Measurements from ENCODE around the gene GINS1.
A peak's percentile ranks its signal among the peaks of the same experiment; 100 is the strongest.
"Not testable (repeated sequence)": the region's sequence is repeated elsewhere in the genome, so short reads cannot be mapped to it uniquely, and the experiment has no call there.

The GINS1 gene

DNA sequence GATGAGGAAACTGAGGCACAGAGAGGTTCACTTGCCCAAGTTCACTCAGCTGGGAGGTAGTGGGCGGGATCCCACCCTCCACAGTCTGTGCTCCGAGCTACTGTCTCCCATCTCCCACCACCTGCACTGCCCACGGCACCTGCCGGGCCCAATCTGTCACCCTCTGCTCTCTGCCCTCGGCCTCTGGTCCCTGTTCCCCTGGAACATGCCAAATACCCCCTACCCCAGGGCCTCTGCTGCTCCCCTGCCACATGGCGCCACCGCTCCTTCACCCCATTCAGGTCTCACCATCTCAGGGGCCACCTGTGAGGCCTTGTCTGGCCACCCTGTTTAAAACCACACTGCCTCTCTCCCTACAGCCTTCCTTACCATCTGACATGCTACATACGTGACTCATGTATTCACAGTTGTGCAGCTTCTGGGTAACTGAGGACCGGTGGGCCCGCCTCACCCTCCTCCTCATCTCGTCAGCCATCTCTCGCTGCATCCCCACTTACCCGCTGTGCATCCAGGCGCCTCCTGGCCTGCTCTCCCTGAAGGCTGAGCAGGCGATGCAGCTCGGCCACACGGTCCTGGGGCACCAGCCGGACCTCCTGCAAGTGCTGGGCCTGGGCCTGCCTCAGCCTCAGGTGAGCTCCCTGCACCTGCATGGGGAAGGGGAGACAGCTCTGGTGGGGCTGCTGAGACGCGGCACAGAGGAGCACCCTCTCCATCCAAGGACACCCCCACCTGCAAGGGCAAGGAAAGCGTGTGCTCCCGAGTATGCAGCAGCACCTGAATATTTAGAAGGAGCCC, 50.6 kb downstream of the GINS1 start:
- no peak for DNase-seq

DNA sequence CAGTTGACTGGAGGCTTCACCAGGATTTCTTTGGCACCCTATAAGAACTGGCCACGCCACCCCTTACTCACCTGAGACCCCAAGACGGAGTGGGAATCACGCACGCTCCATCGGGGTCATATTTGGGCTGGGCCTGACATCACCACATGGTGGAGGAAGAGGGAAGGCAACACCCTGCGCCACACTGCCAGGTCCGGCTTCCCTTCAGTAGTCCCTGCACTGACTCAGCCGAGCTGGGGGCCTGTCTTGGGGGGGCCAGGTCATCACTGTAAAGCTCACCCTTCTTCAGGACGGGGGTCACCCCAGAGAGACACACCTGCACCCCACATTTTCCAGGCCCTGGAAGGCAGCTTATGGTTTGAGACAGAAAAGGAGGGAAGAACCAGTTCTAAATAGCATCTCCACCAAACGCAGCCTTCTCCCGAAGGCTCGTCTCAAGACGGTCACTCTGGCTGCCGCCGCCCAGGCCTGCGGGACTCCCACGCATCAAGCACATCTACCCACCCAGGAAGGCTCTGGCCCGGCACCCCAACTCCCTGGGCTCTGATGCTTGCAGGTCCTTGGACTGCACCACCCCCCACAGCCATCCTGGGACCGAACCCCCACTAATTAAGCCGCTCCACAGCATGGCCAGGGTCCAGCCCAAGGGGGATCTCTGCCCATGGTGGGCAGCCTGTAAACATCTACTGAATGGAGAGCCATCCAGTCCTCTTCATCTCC, 51.8 kb downstream of the GINS1 start:
- no peak for DNase-seq

DNA sequence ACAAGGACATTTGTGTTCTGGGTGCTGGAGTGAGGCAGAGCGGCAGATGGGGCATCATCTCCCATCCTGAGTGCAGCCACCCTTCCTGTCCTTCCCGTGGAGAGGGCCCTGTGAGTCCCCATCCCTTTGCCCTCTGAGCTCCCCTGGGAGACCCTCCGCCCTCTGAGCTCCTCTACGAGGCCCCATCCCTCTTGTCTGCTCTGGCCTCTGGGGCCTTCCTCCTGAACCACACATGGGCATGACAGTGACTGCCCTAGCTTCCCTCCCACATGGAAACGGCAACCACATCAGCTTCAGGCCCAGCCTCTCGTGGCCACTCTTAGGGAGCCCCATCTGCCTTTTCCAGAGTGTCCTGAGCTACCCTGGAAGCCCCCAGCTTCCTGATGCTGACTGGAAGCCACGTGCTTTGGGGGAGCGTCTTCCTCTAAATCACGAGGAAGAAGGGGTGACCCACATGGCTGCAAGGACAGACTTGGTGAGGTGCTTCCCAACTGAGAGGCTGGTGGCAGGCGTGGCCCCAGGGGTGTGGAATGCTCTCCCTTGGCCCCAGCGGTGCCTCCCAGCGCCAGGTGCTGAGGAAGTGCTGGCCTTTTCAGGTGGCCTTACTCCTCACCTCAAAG, 52.6 kb downstream of the GINS1 start:
- DNase-seq = no peak

DNA sequence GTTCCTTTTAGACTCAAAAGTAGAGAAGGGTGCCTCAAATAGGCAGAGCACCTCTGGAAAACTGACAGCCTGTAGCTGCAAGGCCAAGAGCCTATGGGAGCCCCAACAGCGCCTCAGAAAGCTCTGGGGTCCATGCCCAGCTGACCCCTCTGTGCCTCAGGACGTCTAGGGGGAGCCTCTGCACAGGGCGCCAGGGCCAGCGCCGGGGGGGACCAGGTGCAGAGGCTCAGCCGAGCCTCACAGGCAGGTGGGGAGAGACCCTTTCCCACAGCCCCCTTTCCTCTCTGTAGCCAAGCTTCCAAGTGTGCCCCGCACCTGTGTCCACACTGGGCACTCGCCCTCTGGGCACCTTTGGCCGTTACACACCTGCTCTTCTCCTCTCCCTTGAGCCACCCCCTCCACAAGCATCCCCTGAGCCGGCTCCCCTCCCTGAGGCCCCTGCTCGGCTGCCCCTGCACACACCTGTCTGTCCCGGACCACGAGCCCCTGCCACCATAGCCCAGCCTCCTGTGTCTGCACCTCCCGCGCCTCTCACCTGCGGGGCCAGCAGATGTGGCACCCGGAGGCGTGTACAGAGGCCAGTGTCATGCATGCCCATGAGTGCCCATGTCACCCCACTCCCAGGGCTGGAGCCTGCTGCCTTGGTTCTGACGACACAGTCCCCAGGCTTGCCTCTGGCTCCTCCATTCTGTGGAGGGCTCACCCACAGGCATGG, 53.2 kb downstream of the GINS1 start:
- no peak for DNase-seq

DNA sequence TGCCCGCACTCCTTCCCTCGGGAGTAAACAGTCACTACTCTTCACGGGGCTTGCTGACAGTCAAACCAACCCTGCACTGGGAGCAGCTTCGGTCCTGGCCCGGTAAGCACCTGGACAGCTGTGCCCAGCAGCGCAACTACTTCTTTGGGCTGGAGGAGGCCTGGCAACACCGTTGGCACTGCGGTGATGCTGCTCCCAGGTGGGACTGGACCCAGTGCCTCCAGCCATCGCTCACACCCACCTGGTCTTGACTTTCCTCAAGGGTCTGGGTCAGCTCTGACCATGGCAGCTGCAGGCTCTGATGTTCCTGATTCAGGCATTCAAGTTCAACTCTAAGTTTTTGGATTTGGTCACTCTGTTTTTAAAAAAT, 53.8 kb downstream of the GINS1 start:
- DNase-seq = no peak

DNA sequence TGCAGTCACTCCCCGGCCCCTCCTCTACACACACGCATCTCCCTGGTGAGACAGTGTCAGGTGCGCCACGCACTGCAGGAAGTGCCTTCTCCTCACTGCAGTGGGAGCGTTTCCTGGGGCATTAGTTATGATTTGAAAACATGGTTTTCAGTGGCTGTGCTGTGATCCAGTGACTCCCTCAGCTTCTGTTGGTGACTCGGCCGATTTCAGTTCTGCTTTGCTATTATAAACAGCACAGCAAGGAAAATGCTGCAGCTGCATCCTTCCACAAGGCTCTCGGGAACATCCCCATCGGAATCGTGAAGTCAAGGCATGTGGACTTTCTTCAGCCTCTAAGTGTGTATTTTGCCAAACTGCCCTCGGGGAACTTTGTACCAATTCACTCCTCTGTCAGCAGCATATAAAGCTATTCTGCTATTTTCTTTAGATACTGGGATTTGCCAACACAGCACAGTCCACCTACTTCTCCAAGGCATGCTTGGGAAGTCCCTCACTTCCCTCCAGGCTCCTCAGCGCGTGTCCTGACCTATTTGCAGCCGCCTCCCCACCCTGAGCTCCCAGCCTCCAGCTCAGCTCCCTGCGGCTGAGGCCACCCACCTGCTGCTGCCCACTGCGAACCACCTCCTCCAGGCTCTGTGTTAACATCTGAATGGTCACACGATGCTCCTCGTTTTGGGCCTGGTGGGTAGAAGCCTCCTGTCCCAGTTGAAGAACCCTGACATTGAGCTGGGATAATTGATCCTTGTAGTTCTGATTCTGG, 54.5 kb downstream of the GINS1 start:
- DNase-seq = peak; percentile 80

DNA sequence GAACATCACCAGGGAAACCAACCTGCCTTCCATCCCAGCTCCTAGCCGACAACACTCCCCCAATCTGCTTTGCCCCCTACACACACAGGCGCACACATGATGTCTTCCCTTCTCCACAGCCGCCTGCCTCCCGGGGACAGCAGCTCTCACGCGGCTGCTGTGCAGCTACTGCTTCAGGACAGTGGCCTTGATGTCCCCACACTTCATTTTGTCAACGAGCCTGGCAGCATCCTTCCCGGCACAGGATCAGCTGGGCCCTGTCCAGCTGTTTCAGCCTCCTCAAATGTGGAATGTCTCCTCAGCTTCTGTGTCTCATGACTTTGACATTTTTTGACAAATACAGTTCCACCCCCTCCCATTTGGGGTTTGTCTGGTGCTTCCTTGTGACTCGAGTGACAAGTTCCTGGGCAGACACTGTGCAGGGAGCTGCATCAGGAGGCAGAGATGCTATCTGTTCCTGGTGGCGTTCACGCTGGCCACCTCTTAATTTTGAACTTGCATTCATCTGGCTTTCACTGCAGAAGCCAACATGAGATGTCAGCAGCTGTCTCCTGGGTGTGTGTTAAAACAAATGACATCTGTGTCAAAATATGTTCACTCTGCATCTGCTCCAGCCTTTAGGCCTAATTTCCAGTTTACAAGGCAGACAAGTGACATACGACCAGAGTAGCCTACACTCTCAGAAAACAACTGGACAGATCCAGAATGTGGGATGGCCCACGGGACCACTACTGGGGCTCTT, 57.2 kb downstream of the GINS1 start:
- DNase-seq = no peak

DNA sequence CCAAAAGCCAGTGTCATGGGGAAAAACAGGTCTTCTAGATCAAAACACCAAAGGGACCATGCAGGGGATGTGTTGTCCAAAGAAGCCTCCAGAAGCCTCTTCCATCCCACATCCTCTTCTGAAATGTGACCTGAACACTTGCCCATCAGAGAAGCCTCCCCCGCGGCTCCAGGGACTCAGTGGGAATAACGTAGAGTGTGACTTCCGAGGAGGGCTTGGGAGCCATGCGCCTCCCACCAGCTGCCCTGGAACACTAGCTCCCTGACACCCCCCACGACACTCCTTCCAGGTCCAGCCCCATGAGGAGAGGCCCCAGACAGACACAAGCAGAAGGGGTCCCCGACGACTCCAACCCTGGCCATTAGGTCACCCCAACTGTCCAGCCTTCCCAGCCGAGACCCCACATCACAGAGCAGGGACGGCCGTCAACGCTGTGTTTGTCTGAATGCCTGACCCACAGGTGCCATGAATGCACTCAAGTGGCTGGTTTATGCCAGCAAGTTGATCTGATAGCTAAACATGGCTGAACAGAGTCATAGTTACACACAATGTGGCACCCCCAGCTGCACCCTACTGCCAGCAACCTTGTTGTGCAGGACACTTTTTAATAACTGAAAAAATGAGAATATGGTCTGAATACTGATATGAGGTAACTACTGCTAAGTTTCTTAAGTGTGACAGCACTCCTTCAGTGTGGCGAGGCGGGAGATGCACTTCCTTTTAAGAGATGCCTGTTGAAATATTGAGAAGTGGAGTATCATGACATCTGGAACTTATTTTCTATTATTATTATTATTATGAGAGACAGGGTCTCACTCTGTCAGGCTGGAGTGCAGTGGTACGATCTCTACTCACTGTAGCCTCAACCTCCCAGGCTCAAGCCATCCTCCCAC, 58.0 kb downstream of the GINS1 start:
- no peak for DNase-seq

DNA sequence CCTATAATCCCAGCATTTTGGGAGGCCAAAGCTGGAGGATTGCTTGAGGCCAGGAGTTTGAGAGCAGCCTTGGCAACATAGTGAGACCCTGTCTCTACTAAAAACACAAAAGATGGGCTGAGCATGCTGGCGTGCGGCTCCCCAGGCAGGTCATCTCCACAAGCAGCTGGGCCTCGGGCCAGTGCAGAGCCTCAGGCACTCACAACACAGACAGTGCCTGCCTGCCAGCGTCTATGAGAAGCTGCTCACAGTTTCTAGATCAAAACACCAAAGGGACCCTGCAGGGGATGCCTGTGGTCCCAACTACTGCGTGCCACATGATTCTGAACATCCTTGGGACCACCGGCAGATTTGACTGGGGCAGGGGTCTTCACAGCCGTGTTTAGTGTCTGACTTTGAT, 59.4 kb downstream of the GINS1 start:
- no peak for DNase-seq

DNA sequence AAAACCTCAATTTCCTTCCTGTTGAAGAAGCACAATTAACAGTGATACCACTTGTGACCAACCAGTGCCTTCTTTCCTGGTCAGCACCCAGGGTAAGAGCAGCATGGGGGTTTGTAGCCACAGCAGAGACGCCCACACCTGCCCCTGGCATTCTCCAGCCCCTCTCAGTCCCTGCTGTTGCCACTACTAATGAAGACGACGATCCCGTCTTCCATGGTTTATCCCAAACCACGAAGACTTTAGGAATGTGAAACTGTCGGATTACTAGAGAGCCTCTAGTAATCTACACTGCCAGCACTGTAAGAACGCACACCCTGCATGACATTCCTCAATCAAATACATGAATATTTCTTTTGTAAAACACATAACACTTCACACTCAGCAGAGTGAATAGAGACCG, 60.0 kb downstream of the GINS1 start:
- no peak for DNase-seq

DNA sequence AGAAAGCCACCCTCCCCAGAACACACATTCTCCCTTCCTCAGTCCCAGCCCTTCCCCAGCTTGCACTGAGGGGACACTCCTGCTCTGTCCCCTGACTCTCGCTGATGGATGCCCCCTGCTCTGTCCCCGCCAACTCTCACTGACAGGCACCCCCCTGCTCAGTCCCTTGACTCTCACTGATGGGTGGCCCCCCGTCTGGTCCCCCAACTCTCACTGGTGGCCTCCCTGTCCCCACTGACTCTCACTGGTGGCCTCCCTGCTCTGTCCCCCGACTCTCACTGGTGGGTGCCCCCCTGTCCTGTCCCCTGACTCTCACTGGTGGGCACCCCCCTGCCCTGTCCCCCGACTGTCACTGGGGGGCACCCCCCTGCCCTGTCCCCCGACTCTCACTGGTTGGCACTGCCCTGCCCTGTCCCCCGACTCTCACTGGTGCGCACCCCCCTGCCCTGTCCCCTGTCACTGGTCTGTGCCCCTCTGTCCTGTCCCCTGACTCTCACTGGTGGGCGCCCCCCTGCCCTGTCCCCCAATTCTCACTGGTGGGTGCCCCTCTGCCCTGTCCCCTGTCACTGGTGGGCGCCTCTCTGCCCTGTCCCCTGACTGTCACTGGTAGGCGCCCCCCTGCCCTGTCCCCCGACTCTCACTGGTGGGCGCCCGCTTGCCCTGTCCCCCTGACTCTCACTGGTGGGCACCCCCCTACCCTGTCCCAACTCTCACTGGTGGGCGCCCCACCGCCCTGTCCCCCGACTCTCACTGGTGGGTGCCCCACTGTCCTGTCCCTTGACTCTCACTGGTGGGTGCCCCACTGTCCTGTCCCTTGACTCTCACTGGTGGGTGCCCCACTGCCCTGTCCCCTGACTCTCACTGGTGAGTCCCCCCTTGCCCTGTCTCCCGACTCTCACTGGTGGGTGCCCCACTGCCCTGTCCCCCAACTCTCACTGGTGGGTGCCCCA, 60.9 kb downstream of the GINS1 start:
- no peak for DNase-seq

DNA sequence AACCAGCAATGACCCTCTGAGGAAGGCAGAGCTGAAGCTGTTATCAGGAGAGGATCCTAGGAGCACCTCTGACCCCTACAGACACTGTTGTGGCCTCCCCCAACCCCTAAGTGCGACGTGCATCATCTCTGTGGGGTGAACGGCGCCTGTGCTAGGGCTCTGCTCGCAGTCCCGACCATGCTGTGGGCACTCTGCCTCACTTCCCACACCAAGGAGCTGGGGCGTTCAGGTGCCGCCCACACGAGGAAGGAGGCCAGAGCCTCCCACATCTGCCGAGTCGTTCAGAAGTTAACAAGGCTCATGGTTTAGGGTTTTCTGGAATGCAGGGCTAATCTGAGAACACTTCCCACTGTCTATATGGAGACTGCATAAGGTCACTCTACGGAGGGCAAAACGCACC, 62.1 kb downstream of the GINS1 start:
- no peak for DNase-seq

DNA sequence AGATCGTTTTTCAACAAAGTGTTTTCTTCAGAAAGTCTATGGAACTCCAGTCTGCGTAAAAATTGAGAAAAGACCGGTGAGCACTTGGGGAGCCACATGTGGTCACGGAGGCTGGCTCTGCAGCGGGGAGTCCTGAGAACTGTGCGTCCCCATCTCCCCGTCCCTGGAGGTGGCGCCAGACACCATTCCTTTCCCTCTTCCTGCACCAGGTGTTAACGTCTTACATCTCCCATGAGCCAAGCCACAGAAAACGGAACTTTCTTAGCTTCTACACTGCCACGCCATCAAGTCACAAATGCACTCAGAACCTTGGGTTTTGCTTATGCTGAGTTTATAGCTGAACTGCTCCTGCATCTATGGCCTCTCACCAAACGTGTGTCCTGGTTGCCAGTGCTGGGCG, 62.6 kb downstream of the GINS1 start:
- DNase-seq = peak; percentile 88

DNA sequence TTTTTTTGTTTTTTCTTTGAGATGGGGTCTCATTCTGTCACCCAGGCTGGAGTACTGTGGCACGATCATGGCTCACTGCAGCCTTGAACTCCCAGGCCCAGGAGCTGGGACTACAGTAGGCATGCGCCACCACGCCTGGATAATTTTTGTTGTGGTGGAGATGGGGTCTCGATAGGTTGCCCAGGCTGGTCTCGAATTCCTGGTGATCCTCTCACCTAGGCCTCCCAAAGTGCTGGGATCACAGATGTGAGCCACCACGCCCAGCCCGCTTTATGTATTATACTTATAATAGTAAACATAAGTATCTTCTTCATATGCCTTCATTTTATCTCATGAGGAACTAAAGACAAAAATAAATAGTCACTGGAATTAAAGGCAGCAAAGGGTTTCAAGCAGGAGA, 63.5 kb downstream of the GINS1 start:
- no peak for DNase-seq

DNA sequence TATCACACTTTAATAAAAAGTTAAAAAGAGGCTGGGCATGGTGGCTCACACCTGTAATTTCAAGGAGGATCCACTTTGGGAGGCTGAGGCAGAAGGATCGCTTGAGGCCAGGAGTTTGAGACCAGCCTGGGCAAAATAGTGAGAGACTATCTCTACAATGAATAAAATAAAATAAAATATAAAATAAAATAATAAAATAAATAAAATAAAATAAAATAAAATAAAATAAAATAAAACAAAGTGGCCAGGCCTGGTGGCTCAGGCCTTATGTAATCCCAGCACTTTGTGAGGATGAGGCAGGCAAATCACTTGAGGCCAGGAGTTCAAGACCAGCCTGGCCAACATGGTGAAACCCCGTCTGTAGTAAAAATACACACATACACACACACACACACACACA, 65.8 kb downstream of the GINS1 start:
- DNase-seq = not testable (repeated sequence)

DNA sequence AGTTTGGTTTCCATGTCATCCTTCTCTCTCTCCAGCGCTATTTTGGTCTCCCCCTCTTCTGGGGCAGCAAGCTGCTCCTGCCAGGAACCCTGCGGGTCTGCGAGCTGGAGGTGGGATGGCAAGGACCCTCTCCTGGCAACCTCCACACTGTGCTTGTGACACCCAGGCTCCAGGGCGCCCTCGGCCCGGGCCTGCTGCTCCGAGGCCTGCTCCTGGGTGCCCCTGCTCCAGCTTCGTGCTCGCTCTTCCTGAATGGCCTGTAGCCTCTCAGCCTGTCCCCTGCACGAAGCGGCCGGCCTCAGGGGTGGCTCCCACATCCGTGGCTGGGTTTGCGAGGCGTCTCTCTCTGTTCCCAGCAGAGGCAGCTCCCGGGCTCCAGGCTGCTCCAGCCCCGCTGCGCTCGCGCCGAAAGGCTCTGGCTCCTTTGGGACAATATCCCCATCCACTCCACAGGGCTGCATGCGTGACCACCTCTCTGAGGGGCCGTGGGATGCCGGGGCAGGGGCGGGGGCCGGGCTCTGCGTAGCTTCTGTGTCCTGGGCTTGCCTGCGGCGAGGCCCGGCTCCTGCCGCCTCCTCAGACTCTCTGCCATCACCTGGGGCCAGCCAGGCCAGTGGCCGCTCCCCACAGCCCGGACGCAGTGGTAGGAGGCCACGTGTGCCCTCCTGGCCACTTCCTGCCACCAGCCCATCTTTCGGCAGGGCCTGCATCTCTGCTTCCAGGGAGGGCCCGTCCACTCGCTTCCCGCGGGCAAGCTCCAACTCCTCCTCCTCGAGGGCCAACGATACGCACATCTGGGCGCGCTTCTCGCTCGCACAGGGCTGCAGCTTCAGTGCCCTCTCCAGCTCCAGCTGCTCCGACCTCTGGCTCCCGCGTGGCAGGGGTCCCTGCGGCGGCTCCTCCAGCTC, 68.9 kb downstream of the GINS1 start:
- no peak for DNase-seq

DNA sequence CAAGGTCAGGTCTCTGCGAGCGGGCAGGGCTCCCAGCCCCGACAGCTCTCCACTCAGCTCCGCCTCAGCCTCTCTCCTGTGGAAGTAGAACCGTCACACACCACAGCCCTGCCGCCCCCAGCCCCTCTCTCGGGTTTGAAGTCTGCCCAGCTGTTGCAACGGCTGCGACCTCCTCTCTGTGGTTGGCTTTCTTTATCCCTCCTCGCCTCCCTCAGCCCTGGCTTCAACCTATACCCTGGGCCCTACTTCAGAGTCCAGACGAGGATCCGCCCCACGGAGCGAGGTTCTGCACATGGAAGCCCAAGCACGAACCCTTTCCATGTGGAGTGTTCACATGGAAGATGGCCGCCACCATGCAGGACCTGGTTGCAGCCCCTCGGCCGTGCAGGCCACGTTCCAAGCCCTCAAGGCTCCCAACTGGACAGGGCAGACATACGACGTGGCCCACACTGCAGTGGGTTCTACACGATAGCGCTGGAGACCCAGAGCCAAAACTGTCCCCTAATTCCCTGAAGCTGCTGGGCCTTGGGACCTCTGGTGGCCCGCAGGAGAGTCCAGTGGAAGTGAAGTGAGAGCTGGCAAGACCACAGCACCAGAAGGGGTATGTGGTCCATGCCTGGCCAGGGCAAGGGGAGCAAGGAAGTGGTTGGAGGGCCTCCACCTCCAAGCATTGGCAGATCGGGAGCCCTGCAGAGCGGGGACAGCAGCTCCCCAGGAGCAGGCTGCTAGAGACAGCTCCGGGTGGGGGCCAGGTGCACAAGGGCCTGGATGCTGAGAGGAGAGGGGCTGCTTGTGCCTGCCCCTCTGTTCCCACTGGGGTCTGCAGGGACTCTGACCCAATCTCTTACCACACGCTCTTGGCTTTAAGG, 69.8 kb downstream of the GINS1 start:
- DNase-seq = no peak
